Loucy (cell line): ENCODE measurements around the gene FKBP7.

Experiments
- H2AFZ ChIP-seq: fragments of 200-600 bp; sonication (generic); 2 replicates; pipeline ENCODE4 v1.6.0; 2016; ENCODE audit warnings: antibody characterized with exemption, mild to moderate bottlenecking, low read length, moderate library complexity
- H3F3A ChIP-seq: fragments of 200-600 bp; 2 replicates; pipeline ENCODE4 v1.6.0; 2016; ENCODE audit warnings: antibody characterized with exemption, low read depth, mild to moderate bottlenecking
- H3K27me3 ChIP-seq: fragments of 200-600 bp; sonication (generic); 2 replicates; pipeline ENCODE4 v1.6.1; 2014; ENCODE audit warnings: low read length, mild to moderate bottlenecking; ENCODE audit not compliant: insufficient read depth, poor library complexity, severe bottlenecking
- H3K36me3 ChIP-seq: fragments of 200-600 bp; sonication (generic); 2 replicates; pipeline ENCODE4 v1.6.1; 2016; ENCODE audit warnings: low read length; ENCODE audit not compliant: insufficient read depth
- H3K4me1 ChIP-seq: fragments of 200-600 bp; sonication (generic); 2 replicates; pipeline ENCODE4 v1.5.1; 2014; ENCODE audit warnings: low read length, mild to moderate bottlenecking; ENCODE audit not compliant: insufficient read depth, poor library complexity, severe bottlenecking
- H3K4me2 ChIP-seq: fragments of 200-600 bp; sonication (generic); 2 replicates; pipeline ENCODE4 v1.6.0; 2014; ENCODE audit warnings: antibody characterized with exemption, low read length, low read depth, mild to moderate bottlenecking; ENCODE audit not compliant: poor library complexity, severe bottlenecking
- H3K4me3 ChIP-seq: fragments of 200-600 bp; sonication (generic); 2 replicates; pipeline ENCODE4 v1.5.1; 2014; ENCODE audit warnings: low read length, mild to moderate bottlenecking, mixed read lengths; ENCODE audit not compliant: poor library complexity, severe bottlenecking
- H3K79me2 ChIP-seq: fragments of 200-600 bp; sonication (generic); 2 replicates; pipeline ENCODE4 v1.6.1; 2014; ENCODE audit warnings: low read length; ENCODE audit not compliant: insufficient read depth
- H3K9ac ChIP-seq: fragments of 200-600 bp; sonication (generic); 2 replicates; pipeline ENCODE4 v1.6.0; 2014; ENCODE audit warnings: mild to moderate bottlenecking, low read depth, low read length, moderate library complexity; ENCODE audit not compliant: poor library complexity, severe bottlenecking
- H3K9me2 ChIP-seq: fragments of 200-600 bp; sonication (generic); replicated peaks from 2 replicates; pipeline ENCODE4 v1.6.1; 2016; ENCODE audit warnings: low read depth, low read length, mixed read lengths
- H3K9me3 ChIP-seq: fragments of 200-600 bp; sonication (generic); 2 replicates; pipeline ENCODE4 v1.6.1; 2014; ENCODE audit warnings: mild to moderate bottlenecking, antibody characterized with exemption, low read length, low read depth; ENCODE audit not compliant: insufficient read depth
- H4K20me1 ChIP-seq: fragments of 200-600 bp; sonication (generic); 2 replicates; pipeline ENCODE4 v1.6.0; 2014; ENCODE audit warnings: antibody characterized with exemption, low read length, mild to moderate bottlenecking; ENCODE audit not compliant: insufficient read depth, poor library complexity, severe bottlenecking
- CTCF ChIP-seq: fragments of 200-600 bp; sonication (generic); conservative IDR thresholded peaks from 2 replicates; pipeline ENCODE4 v1.5.1; 2014; ENCODE audit warnings: mild to moderate bottlenecking, antibody characterized with exemption, low read length
- EZH2phosphoT487 ChIP-seq: fragments of 200-600 bp; IDR thresholded peaks from 2 replicates; pipeline ENCODE4 v1.6.1; 2018; ENCODE audit warnings: antibody characterized with exemption, mild to moderate bottlenecking, moderate library complexity, borderline replicate concordance

FKBP7 gene

DNA sequence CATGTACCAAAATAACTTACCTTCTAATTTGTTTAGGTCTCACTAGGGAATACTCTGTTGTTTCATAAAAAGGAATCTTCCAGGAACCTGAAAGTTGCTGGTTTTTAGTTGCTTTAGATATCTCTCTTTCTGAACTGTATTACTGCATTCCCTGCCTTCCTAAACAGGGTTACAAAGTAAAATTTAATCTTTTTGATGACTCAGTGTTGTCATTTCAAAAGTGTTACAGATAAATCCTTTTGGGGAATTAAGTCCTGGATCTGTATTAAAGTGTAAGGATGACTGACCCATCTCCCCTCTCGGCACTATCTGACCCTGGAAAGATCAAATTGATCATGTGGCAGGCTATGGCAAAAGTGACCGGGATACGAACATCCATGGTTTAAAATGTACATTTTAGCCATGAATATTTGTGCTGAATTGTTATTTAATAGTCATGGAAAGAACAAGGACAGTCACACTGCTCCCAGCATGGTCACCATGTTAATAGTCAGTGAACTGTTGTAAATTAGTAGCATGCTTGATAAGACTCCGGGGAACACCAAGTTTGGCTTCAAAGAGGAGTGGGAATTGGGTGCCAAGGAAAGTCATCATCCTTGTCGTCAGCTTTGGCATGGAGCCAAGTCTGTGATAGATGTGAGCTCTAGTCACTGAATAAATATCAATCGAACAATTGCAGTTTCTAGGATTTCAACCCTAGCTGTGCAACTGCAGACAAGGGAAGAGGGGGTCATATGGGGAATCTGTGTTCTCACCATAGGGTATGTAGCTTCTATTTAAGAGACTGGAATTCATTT lies 6.0 kb upstream of the FKBP7 start:
- Histone ChIP-seq H3K4me3 (peak overlapping the region; percentile 90), H3K36me3 (peaks cover 1% of the 10 kb centered on the region; the same call in 1 of the 2 replicates), H2AFZ (no peak overlapping the region), H3K4me1 (peaks cover 79% of the 10 kb centered on the region), H3K9me3 (no peaks in the 10 kb centered on the region), H3F3A (peaks cover 5% of the 10 kb centered on the region), H3K9ac (no peak overlapping the region), H3K79me2 (peaks cover 88% of the 10 kb centered on the region), H3K27me3 (no peaks in the 10 kb centered on the region), H4K20me1 (peaks cover 63% of the 10 kb centered on the region), H3K9me2 (no peaks in the 10 kb centered on the region), H3K4me2 (peak overlapping the region; percentile 77)
- no peak for TF ChIP-seq CTCF
- no peak for TF ChIP-seq EZH2phosphoT487

- no peaks in the 10 kb centered on the region for H3K9me2 ChIP-seq
- TF ChIP-seq EZH2phosphoT487 (no peak), CTCF (no peak)
- H3K4me2 ChIP-seq = peak overlapping the region; percentile 77
- peak overlapping the region; percentile 93 for H3K9ac ChIP-seq
- H2AFZ ChIP-seq = no peak overlapping the region
- no peaks in the 10 kb centered on the region for H3K36me3 ChIP-seq
- peaks cover 77% of the 10 kb centered on the region for H3K79me2 ChIP-seq
- peaks cover 71% of the 10 kb centered on the region for H3K4me1 ChIP-seq
- no peaks in the 10 kb centered on the region for H3K9me3 ChIP-seq
- H3F3A ChIP-seq = peaks cover 9% of the 10 kb centered on the region
- peaks cover 63% of the 10 kb centered on the region for H4K20me1 ChIP-seq
- no peaks in the 10 kb centered on the region for H3K27me3 ChIP-seq
- H3K4me3 ChIP-seq = peak overlapping the region; percentile 90
Observed at GRCh38 chr2:178482437-178482836, 4.0 kb upstream of the FKBP7 start.

- TF ChIP-seq CTCF = no peak
- TF ChIP-seq EZH2phosphoT487 = no peak
- Histone ChIP-seq H3K9me2 (no peaks in the 10 kb centered on the region), H3K27me3 (no peaks in the 10 kb centered on the region), H4K20me1 (peaks cover 48% of the 10 kb centered on the region), H3K4me3 (peak within 1 kb of the TSS; percentile 90), H3K36me3 (no peaks in the 10 kb centered on the region), H3K79me2 (peaks cover 71% of the 10 kb centered on the region), H3K9ac (peak within 1 kb of the TSS; percentile 93), H2AFZ (peak within 1 kb of the TSS; percentile 90), H3K4me2 (peak within 1 kb of the TSS; percentile 77), H3K9me3 (no peaks in the 10 kb centered on the region), H3F3A (peaks cover 9% of the 10 kb centered on the region; the same call in 1 of the 2 replicates), H3K4me1 (peaks cover 62% of the 10 kb centered on the region)
Observed at GRCh38 chr2:178480227-178481181, 2.1 kb upstream of the FKBP7 start, which contains the start of gene PLEKHA3. Gene PLEKHA3 (plus strand): TSS chr2:178480457. CDS start chr2:178480870, 413 bp downstream.
